ENCODE results near the gene MEX3A. TPM values are rescaled to one million over a fixed set of nuclear protein-coding genes. Genes with fewer than 3 reads are reported as not detected.

The MEX3A gene
- total RNA-seq, 3 donors from 2014 or later (not counting 1 experiment from before 2014, with no cell fraction given) = 0.05 to 0.16 (median 0.14) TPM

DNA sequence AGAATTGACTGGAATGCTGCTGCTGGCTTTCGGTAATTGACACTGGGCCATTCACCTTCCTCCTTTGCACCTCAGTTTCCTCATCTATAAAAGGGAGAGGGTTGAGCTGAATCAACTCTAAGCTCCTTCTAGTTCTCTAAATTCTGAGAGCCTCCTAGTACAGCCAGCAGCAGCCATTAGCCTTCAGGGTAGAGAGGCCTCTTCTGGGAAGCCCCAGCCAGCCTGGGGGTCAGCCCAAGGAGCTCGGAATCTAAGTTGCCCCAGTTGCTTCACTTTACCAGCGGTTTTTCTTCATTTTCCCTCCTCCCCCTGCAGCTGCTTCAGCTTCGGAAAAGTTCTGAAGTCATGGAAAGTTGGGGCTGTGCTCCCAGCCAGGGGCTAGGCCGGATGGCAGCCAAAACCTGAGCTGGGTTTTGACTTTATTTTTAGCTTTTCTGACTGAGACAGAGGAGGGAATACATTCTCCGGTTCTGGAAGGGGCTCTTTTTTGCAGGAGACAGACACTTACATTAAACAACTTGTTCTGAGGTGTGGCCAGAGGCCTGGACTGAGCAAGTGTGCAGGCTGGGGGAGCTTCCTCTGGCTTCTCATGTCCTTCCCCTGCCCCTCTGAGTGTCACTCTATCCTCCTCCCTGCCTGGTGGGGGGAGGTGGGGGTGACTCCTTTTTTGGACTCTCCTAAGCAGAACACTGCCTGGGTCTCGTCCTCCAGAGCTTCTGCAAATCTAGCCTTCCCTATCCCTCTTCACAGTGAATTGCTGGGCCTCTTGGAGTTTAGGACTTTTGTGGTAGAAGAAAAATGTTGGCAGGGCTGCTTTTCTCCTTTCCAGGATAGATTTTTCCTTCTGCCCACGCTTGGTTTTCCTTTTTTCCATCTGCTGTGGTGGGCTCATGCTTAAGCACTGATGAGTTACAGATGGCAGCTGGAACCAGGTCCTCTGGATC, 46.7 kb upstream of the MEX3A start:
- Histone ChIP-seq H3K4me3 (ENCODE audit: low read length) (no peak overlapping the region), H3K4me1 (ENCODE audit: control insufficient read depth, insufficient read depth, low read length) (peaks cover 66% of the 10 kb centered on the region), H3K9me3 (ENCODE audit: control insufficient read depth, insufficient read depth, low read length) (no peaks in the 10 kb centered on the region), H3K27me3 (ENCODE audit: control insufficient read depth, insufficient read depth, low read length) (peaks cover 7% of the 10 kb centered on the region), H3K27ac (ENCODE audit: low read length) (no peak overlapping the region), H3K36me3 (ENCODE audit: control insufficient read depth, insufficient read depth, low read length) (no peaks in the 10 kb centered on the region)
- 75% methylated on average over 6 of the region's 8 CpGs for WGBS (ENCODE audit: insufficient coverage)
- H3K27ac Mint-ChIP-seq = peak overlapping the region; percentile 64 to 92
- DNase-seq (no peak), ATAC-seq (no peak)
- intact Hi-C loops (cut with micrococcal nuclease) = no loop called here
- no peaks in the 10 kb centered on the region for H3K27me3 Mint-ChIP-seq (ENCODE audit: low read depth in 2 of 2)
- H3K4me3 Mint-ChIP-seq = peak overlapping the region; percentile 53
- no peaks in the 10 kb centered on the region for H3K9me3 Mint-ChIP-seq
- TF ChIP-seq, protein P1, sequence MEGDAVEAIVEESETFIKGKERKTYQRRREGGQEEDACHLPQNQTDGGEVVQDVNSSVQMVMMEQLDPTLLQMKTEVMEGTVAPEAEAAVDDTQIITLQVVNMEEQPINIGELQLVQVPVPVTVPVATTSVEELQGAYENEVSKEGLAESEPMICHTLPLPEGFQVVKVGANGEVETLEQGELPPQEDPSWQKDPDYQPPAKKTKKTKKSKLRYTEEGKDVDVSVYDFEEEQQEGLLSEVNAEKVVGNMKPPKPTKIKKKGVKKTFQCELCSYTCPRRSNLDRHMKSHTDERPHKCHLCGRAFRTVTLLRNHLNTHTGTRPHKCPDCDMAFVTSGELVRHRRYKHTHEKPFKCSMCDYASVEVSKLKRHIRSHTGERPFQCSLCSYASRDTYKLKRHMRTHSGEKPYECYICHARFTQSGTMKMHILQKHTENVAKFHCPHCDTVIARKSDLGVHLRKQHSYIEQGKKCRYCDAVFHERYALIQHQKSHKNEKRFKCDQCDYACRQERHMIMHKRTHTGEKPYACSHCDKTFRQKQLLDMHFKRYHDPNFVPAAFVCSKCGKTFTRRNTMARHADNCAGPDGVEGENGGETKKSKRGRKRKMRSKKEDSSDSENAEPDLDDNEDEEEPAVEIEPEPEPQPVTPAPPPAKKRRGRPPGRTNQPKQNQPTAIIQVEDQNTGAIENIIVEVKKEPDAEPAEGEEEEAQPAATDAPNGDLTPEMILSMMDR (IDR thresholded peaks at IDR 0.05) = no peak
- no peaks in the 10 kb centered on the region for H3K36me3 Mint-ChIP-seq
- H3K4me1 Mint-ChIP-seq = peaks cover 21 to 43% of the 10 kb centered on the region in 2 donors

DNA sequence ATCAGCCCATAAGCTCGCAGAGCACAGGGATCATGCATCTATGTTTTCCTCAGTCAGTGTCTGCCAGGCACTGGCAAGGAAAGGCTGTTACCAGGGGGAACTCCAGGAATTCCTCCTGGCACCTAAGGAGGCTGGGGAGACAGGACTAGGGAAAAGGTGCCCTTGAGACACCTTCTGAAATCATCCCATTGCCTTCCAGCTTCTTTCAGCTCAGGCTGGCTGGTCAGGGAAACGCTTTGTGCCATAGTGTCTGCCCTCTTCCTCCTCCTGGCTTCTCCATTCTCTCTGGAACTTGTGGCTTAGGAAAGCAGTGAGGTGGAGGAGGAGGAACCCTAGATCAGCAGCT, 46.0 kb upstream of the MEX3A start:
- H3K27ac ChIP-seq (ENCODE audit: low read length) = no peak overlapping the region
- Mint-ChIP-seq H3K27me3 (ENCODE audit: low read depth in 2 of 2) (no peaks in the 10 kb centered on the region), H3K4me1 (peaks cover 21 to 49% of the 10 kb centered on the region in 2 donors), H3K36me3 (no peaks in the 10 kb centered on the region), H3K4me3 (no peak overlapping the region), H3K27ac (peak overlapping the region; percentile 64 to 92), H3K9me3 (no peaks in the 10 kb centered on the region)
- DNase-seq = no peak
- WGBS (ENCODE audit: insufficient coverage) = 84% methylated on average over 2 of the region's 2 CpGs
- H3K27me3 ChIP-seq (ENCODE audit: control insufficient read depth, insufficient read depth, low read length) = peaks cover 7% of the 10 kb centered on the region
- H3K4me1 ChIP-seq (ENCODE audit: control insufficient read depth, insufficient read depth, low read length) = peaks cover 73% of the 10 kb centered on the region
- no peaks in the 10 kb centered on the region for H3K9me3 ChIP-seq (ENCODE audit: control insufficient read depth, insufficient read depth, low read length)
- ATAC-seq = no peak
- H3K36me3 ChIP-seq (ENCODE audit: control insufficient read depth, insufficient read depth, low read length) = no peaks in the 10 kb centered on the region
- no peak overlapping the region for H3K4me3 ChIP-seq (ENCODE audit: low read length)
- intact Hi-C loops (cut with micrococcal nuclease) = no loop called here
- TF ChIP-seq, protein P1 (IDR thresholded peaks at IDR 0.05) = no peak

DNA sequence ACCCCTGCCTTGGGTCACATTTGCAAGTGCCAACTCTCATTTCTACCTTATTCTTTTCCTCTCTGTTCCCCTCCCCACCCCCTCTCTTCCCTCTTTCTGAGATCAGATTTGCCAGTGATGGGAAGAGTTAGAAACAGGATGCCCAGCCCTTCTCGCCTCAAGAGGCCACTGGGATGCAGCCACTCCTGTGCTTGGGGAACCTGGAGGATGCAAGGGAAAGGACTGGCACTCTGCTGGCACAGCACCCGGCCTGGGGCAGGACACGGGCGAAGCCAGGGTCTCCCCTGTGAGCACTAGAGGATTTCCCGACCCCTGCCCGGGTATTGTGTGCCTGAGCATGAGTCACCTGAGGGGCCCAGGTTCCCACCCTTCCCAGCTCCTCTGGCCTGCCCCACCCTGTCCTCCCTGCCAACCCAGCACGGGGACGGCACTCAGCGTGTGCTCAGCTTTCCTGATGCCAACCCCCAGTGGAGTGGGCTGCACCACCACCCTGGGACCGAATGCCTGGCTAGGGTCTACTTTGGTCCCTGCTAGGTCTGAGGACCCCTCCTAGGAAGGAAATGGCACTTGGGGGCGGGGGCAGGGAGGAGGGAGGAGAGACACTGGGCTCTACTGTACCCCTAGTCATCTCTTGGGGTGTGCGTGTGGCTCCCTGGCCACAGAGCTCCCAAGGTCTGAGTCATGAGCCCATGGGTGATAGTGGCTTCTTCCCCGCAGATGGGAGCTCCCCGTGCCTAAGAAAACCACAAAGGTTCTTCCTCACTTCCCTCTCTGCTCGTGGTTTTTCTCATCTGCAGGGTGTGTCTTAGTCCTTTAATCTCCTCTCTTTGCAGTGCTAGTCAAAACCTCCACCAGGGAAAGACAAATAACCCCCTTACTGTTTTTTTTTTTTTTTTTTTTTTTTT, 44.6 kb upstream of the MEX3A start:
- H3K27me3 ChIP-seq (ENCODE audit: control insufficient read depth, insufficient read depth, low read length) = peaks cover 7% of the 10 kb centered on the region
- ATAC-seq (peak; percentile 52 to 77 (median 55)), DNase-seq (peak; percentile 65 to 93)
- Mint-ChIP-seq H3K36me3 (no peaks in the 10 kb centered on the region), H3K9me3 (no peaks in the 10 kb centered on the region), H3K4me3 (peak overlapping the region; percentile 57), H3K4me1 (peaks cover 21 to 55% of the 10 kb centered on the region in 2 donors), H3K27ac (peak overlapping the region; percentile 76 to 92), H3K27me3 (ENCODE audit: low read depth in 2 of 2) (peaks cover 2 to 8% of the 10 kb centered on the region in 2 donors)
- peak overlapping the region; percentile 69 for H3K27ac ChIP-seq (ENCODE audit: low read length)
- no peaks in the 10 kb centered on the region for H3K36me3 ChIP-seq (ENCODE audit: control insufficient read depth, insufficient read depth, low read length)
- intact Hi-C loops (cut with micrococcal nuclease) = loop anchor here (2.0 kb wide), 1 partner anchor 20 kb away; no protein-coding TSS in a partner anchor
- no peak overlapping the region for H3K4me3 ChIP-seq (ENCODE audit: low read length)
- peaks cover 76% of the 10 kb centered on the region for H3K4me1 ChIP-seq (ENCODE audit: control insufficient read depth, insufficient read depth, low read length)
- TF ChIP-seq, protein P1 (IDR thresholded peaks at IDR 0.05) = no peak
- H3K9me3 ChIP-seq (ENCODE audit: control insufficient read depth, insufficient read depth, low read length) = no peaks in the 10 kb centered on the region
- WGBS (ENCODE audit: insufficient coverage) = 36% methylated on average over 15 of the region's 15 CpGs

Data from natural killer cell (primary cell).